Hematopoietic multipotent progenitor cell treated with erythropoietin and hydrocortisone succinate and interleukin-3 and kit ligand, for 8 days (in vitro differentiated cells): ENCODE results near the gene CALD1.
A peak's percentile ranks its signal among the peaks of the same experiment; 100 is the strongest.

Experiments used
- DNase-seq: peaks from one replicate; pipeline ENCODE4 v3.0.0-alpha.2; 2015

The CALD1 gene

GRCh38 chr7:134778941-134779740 is at the start of gene CALD1:
Gene CALD1, plus strand, starts transcription at chr7:134779634. Its CDS starts 88,100 bp downstream, at chr7:134867734.
- no peak for DNase-seq

GRCh38 chr7:134729895-134730294 is 49.5 kb upstream of the CALD1 start:
- no peak for DNase-seq

GRCh38 chr7:134730411-134730829 is 49.0 kb upstream of the CALD1 start:
- DNase-seq, result no peak

GRCh38 chr7:134731616-134732015 is 47.8 kb upstream of the CALD1 start:
- no peak for DNase-seq

GRCh38 chr7:134732728-134733127 is 46.7 kb upstream of the CALD1 start:
- DNase-seq, result no peak

- DNase-seq, result no peak
These were observed 43.1 kb upstream of the CALD1 start for GRCh38 chr7:134736381-134736780.

GRCh38 chr7:134737566-134738345 is 41.7 kb upstream of the CALD1 start:
- no peak for DNase-seq

- no peak for DNase-seq
These were observed 40.1 kb upstream of the CALD1 start for GRCh38 chr7:134739362-134739761.

- no peak for DNase-seq
These were observed 39.1 kb upstream of the CALD1 start for GRCh38 chr7:134740376-134740775.

GRCh38 chr7:134741907-134742635 is 37.4 kb upstream of the CALD1 start:
- DNase-seq, result no peak

- peak; percentile 17 for DNase-seq
These were observed 36.6 kb upstream of the CALD1 start for GRCh38 chr7:134742688-134743350.

- no peak for DNase-seq
These were observed 34.9 kb upstream of the CALD1 start for GRCh38 chr7:134744569-134744968.

GRCh38 chr7:134747326-134747725 is 32.1 kb upstream of the CALD1 start:
- DNase-seq, result no peak

- peak; percentile 64 for DNase-seq
These were observed 29.1 kb upstream of the CALD1 start for GRCh38 chr7:134750083-134751062.

- no peak for DNase-seq
These were observed 27.3 kb upstream of the CALD1 start for GRCh38 chr7:134752006-134752760.

- peak; percentile 17 for DNase-seq
These were observed 23.9 kb upstream of the CALD1 start for GRCh38 chr7:134755422-134756022.

GRCh38 chr7:134757938-134758337 is 21.5 kb upstream of the CALD1 start:
- DNase-seq, result no peak

- DNase-seq, result no peak
These were observed 20.5 kb upstream of the CALD1 start for GRCh38 chr7:134758981-134759380.

GRCh38 chr7:134761266-134761665 is 18.2 kb upstream of the CALD1 start:
- no peak for DNase-seq

GRCh38 chr7:134763960-134764359 is 15.5 kb upstream of the CALD1 start:
- DNase-seq, result no peak
